PC-9 (cell line): ENCODE measurements around the gene LRRTM3. TPM values are rescaled to one million over a fixed set of nuclear protein-coding genes. Genes with fewer than 3 reads are reported as not detected.

Experiments
- BruUV-seq: library from RNA; stranded (reverse); fragments of 400-500 nt; replicated peaks from 2 replicates; lab custom pipeline; 2021; lab: Mats Ljungman, UMichigan
- CTCF ChIA-PET: fragments of 300-600 bp; sonication (Branson Sonifier 250); formaldehyde crosslinking; loops from one replicate; lab custom pipeline; 2022; ENCODE audit warnings: antibody characterized with exemption; lab: Charles Lee
- POLR2A ChIA-PET: fragments of 300-600 bp; sonication (Branson Sonifier 250); formaldehyde crosslinking; loops from one replicate; lab custom pipeline; 2022; ENCODE audit warnings: antibody characterized with exemption; ENCODE audit not compliant: unreplicated experiment; lab: Charles Lee
- DNase-seq, 2 experiments: peaks; one replicate each; pipeline versions ENCODE4 v3.0.0 to v3.0.0-alpha.2; 2015 to 2022; ENCODE audit warnings: mixed read lengths in 1 of 2
- H2AFZ ChIP-seq: fragments of 200-600 bp; sonication (generic); 2 replicates; pipeline ENCODE4 v1.8.1; 2017; ENCODE audit warnings: antibody characterized with exemption
- H3F3A ChIP-seq: fragments of 200-600 bp; sonication (generic); 2 replicates; pipeline ENCODE4 v1.8.1; 2017; ENCODE audit warnings: antibody characterized with exemption, mild to moderate bottlenecking, low read depth; ENCODE audit not compliant: insufficient read depth
- H3K27ac ChIP-seq: fragments of 200-600 bp; sonication (generic); 2 replicates; pipeline ENCODE4 v1.6.1; 2016; ENCODE audit warnings: mixed run types
- H3K27me3 ChIP-seq: fragments of 200-600 bp; sonication (generic); 2 replicates; pipeline ENCODE4 v1.6.1; 2016; ENCODE audit warnings: low read depth, mixed run types; ENCODE audit not compliant: insufficient read depth
- H3K36me3 ChIP-seq: fragments of 200-600 bp; sonication (generic); 2 replicates; pipeline ENCODE4 v1.6.1; 2016; ENCODE audit warnings: low read depth, mixed run types
- H3K4me1 ChIP-seq: fragments of 200-600 bp; sonication (generic); replicated peaks from 2 replicates; pipeline ENCODE4 v1.6.1; 2016; ENCODE audit warnings: mixed run types; ENCODE audit not compliant: insufficient read depth
- H3K4me2 ChIP-seq: fragments of 200-600 bp; sonication (generic); 2 replicates; pipeline ENCODE4 v1.6.1; 2017; ENCODE audit warnings: mixed run types
- H3K4me3 ChIP-seq: fragments of 200-600 bp; sonication (generic); 2 replicates; pipeline ENCODE4 v1.6.1; 2016; ENCODE audit warnings: mixed run types
- H3K79me2 ChIP-seq: fragments of 200-600 bp; sonication (generic); 2 replicates; pipeline ENCODE4 v1.6.1; 2017; ENCODE audit warnings: low read depth, mixed run types
- H3K9me2 ChIP-seq: fragments of 200-600 bp; sonication (generic); 2 replicates; pipeline ENCODE4 v1.8.1; 2017; ENCODE audit warnings: mild to moderate bottlenecking; ENCODE audit not compliant: insufficient read depth
- H3K9me3 ChIP-seq: fragments of 200-600 bp; sonication (generic); 2 replicates; pipeline ENCODE4 v1.8.1; 2016; ENCODE audit warnings: low read depth; ENCODE audit not compliant: insufficient read depth
- H4K20me1 ChIP-seq: fragments of 200-600 bp; sonication (generic); 2 replicates; pipeline ENCODE4 v1.8.1; 2017; ENCODE audit not compliant: insufficient read depth
- CTCF ChIP-seq: fragments of 200-600 bp; sonication (generic); conservative IDR thresholded peaks from 2 replicates; pipeline ENCODE4 v1.6.1; 2017; ENCODE audit warnings: mixed run types, antibody characterized with exemption, mild to moderate bottlenecking, moderate library complexity
- EZH2 ChIP-seq: fragments of 200-600 bp; sonication (generic); IDR thresholded peaks from 2 replicates; pipeline ENCODE4 v1.8.0; 2017; ENCODE audit warnings: antibody characterized with exemption, low read depth
- intact Hi-C: fragments of 100-400 bp; cut with micrococcal nuclease; formaldehyde crosslinking; loops from one replicate; pipeline ENCODE4 v1.10.0; 2022; ENCODE audit not compliant: unreplicated experiment
- total RNA-seq: library from RNA; stranded (reverse); gene quantifications from 2 replicates; pipeline ENCODE4 v1.2.3, GENCODE V29; 2021

Gene LRRTM3
- total RNA-seq, 1 experiment from 2014 or later: not detected

GRCh38 chr10:67015225-67015624 lies 89.4 kb downstream of the LRRTM3 start:
- Histone ChIP-seq H3K27ac (no peak overlapping the region), H3K9me3 (no peaks in the 10 kb centered on the region), H2AFZ (no peak overlapping the region), H3K27me3 (no peaks in the 10 kb centered on the region), H3K9me2 (no peaks in the 10 kb centered on the region), H3F3A (no peaks in the 10 kb centered on the region), H3K4me1 (no peaks in the 10 kb centered on the region), H3K79me2 (no peaks in the 10 kb centered on the region), H3K4me3 (no peak overlapping the region), H4K20me1 (no peaks in the 10 kb centered on the region), H3K36me3 (no peaks in the 10 kb centered on the region), H3K4me2 (no peak overlapping the region)
- no peak for DNase-seq
- ChIA-PET CTCF (no interaction called here), POLR2A (no interaction called here)
- TF ChIP-seq CTCF (no peak), EZH2 (no peak)
- intact Hi-C loops: no loop called here
- BruUV-seq: no TSS peak

GRCh38 chr10:67017218-67017617 lies 91.4 kb downstream of the LRRTM3 start:
- no TSS peak for BruUV-seq
- CTCF ChIA-PET: no interaction called here
- intact Hi-C loops: no loop called here

DNA sequence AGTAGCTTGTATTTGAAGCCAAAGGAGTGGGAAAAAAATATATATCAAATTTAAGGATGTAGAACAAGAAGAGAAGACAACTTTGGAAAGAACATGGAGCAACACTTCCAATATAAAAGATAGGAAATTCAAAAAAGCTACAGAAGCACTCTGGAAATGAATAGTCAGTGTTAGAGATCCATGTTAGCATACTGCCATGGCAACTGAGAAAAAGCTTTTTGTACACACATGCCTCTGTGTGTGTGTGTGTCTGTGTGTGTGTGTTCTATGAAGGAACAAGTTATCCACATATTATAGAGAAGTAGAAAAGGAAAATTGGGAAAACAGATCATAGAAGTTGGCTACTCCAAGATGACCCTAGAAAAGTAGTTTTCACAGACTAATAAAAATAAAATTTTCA lies 96.3 kb downstream of the LRRTM3 start:
- no peaks in the 10 kb centered on the region for H3K9me2 ChIP-seq
- no peak overlapping the region for H3K4me2 ChIP-seq
- no peaks in the 10 kb centered on the region for H3K27me3 ChIP-seq
- BruUV-seq: no TSS peak
- H3K36me3 ChIP-seq: no peaks in the 10 kb centered on the region
- H3K4me1 ChIP-seq: no peaks in the 10 kb centered on the region
- ChIA-PET CTCF (no interaction called here), POLR2A (no interaction called here)
- intact Hi-C loops: no loop called here
- no peaks in the 10 kb centered on the region for H4K20me1 ChIP-seq
- no peak overlapping the region for H2AFZ ChIP-seq
- DNase-seq: no peak
- H3K4me3 ChIP-seq: no peak overlapping the region
- TF ChIP-seq CTCF: no peak
- TF ChIP-seq EZH2: no peak
- no peaks in the 10 kb centered on the region for H3K79me2 ChIP-seq
- H3F3A ChIP-seq: no peaks in the 10 kb centered on the region
- H3K27ac ChIP-seq: no peak overlapping the region
- H3K9me3 ChIP-seq: no peaks in the 10 kb centered on the region

More at GRCh38 chr10:67017218-67017617, 91.4 kb downstream of the LRRTM3 start:
- H3K4me2 ChIP-seq: no peak overlapping the region
- POLR2A ChIA-PET: no interaction called here
- no peaks in the 10 kb centered on the region for H3K4me1 ChIP-seq
- H2AFZ ChIP-seq: no peak overlapping the region
- H3K4me3 ChIP-seq: no peak overlapping the region
- no peaks in the 10 kb centered on the region for H4K20me1 ChIP-seq
- no peaks in the 10 kb centered on the region for H3K27me3 ChIP-seq
- no peak for DNase-seq
- no peaks in the 10 kb centered on the region for H3K9me3 ChIP-seq
- no peaks in the 10 kb centered on the region for H3K79me2 ChIP-seq
- H3K9me2 ChIP-seq: no peaks in the 10 kb centered on the region
- no peak overlapping the region for H3K27ac ChIP-seq
- TF ChIP-seq CTCF (no peak), EZH2 (no peak)
- no peaks in the 10 kb centered on the region for H3K36me3 ChIP-seq
- no peaks in the 10 kb centered on the region for H3F3A ChIP-seq
